ENCODE measurements around the gene DENND1B.

The DENND1B gene

DNA sequence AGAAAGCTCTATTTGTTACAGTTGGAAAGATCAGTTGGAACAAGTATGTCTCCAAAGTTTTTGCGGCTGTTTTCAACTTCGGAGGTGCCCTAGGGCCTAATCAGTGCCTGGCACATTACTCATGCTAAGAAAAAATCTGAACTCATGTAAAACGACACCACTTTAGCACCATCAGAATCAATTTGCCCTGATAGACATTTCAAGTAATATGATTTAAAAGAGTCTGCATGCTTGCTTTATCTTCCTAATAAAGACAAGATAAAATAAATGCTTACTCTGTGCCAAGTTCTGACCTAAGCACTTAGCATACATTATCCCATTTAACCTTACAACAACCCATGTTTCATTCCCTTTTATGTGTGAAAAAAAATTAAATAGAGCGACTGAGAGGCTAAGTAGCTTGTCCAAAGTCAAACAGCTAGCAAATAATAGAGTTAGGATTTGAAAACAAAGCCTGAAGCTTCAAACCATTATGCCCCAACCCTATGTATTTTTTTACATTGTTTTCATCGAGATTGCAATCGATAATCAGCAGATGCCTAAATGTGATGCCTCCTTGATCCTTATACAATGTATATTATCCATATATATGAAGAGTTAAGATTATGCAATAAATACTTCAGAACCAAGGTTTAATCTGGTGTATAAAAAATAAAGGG, 91.3 kb downstream of the DENND1B start (continued):
- no peak for TF ChIP-seq ZNF169 (tag by site-specific recombination; IDR thresholded peaks at IDR 0.05)
- peak; percentile 67; the same call in 1 of the 2 replicates for TF ChIP-seq TCF7L2 (IDR thresholded peaks at IDR 0.05; ENCODE audit: borderline replicate concordance, low read depth, low read length)
- no peak for TF ChIP-seq ZNF335 (tag by site-specific recombination; conservative IDR thresholded peaks at IDR 0.05)
- TF ChIP-seq, protein P1, sequence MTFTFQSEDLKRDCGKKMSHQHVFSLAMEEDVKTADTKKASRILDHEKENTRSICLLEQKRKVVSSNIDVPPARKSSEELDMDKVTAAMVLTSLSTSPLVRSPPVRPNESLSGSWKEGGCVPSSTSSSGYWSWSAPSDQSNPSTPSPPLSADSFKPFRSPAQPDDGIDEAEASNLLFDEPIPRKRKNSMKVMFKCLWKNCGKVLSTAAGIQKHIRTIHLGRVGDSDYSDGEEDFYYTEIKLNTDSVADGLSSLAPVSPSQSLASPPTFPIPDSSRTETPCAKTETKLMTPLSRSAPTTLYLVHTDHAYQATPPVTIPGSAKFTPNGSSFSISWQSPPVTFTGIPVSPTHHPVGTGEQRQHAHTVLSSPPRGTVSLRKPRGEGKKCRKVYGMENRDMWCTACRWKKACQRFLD (tag by site-specific recombination; IDR thresholded peaks at IDR 0.05) = no peak
- TF ChIP-seq, protein P2, sequence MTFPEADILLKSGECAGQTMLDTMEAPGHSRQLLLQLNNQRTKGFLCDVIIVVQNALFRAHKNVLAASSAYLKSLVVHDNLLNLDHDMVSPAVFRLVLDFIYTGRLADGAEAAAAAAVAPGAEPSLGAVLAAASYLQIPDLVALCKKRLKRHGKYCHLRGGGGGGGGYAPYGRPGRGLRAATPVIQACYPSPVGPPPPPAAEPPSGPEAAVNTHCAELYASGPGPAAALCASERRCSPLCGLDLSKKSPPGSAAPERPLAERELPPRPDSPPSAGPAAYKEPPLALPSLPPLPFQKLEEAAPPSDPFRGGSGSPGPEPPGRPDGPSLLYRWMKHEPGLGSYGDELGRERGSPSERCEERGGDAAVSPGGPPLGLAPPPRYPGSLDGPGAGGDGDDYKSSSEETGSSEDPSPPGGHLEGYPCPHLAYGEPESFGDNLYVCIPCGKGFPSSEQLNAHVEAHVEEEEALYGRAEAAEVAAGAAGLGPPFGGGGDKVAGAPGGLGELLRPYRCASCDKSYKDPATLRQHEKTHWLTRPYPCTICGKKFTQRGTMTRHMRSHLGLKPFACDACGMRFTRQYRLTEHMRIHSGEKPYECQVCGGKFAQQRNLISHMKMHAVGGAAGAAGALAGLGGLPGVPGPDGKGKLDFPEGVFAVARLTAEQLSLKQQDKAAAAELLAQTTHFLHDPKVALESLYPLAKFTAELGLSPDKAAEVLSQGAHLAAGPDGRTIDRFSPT (tag by site-specific recombination; IDR thresholded peaks at IDR 0.05) = no peak
- TF ChIP-seq ZNF514 (tag by site-specific recombination; IDR thresholded peaks at IDR 0.05) = no peak
- TF ChIP-seq ZBTB7A (tag by site-specific recombination; IDR thresholded peaks at IDR 0.05; ENCODE audit: low read depth) = no peak
- TF ChIP-seq ZNF626 (tag by site-specific recombination; IDR thresholded peaks at IDR 0.05) = no peak
- 0 out of 2 replicates have a peak, but pooled peaks have one; percentile 22 for TF ChIP-seq KLF8 (tag by site-specific recombination; IDR thresholded peaks at IDR 0.05)
- TF ChIP-seq ZNF529 (tag by site-specific recombination; IDR thresholded peaks at IDR 0.05; ENCODE audit: insufficient replicate concordance) = no peak
- TF ChIP-seq ZNF221 (tag by site-specific recombination; IDR thresholded peaks at IDR 0.05; ENCODE audit: borderline replicate concordance) = no peak
- no peak for TF ChIP-seq SP2 (tag by site-specific recombination; IDR thresholded peaks at IDR 0.05)
- peak; percentile 79 for TF ChIP-seq ZNF501 (tag by site-specific recombination; IDR thresholded peaks at IDR 0.05)
- no peak for TF ChIP-seq ZNF223 (tag by site-specific recombination; IDR thresholded peaks at IDR 0.05)
- TF ChIP-seq SALL2 (tag by site-specific recombination; IDR thresholded peaks at IDR 0.05; ENCODE audit: borderline replicate concordance) = no peak
- no peak for TF ChIP-seq ZNF175 (tag by site-specific recombination; IDR thresholded peaks at IDR 0.05)
- no peak for TF ChIP-seq ZNF776 (tag by site-specific recombination; IDR thresholded peaks at IDR 0.05; ENCODE audit: borderline replicate concordance)
- no peak for TF ChIP-seq ZNF791 (tag by site-specific recombination; IDR thresholded peaks at IDR 0.05)
- TF ChIP-seq ZNF510 (tag by site-specific recombination; IDR thresholded peaks at IDR 0.05; ENCODE audit: insufficient replicate concordance) = no peak
- TF ChIP-seq ZNF324 (tag by site-specific recombination; IDR thresholded peaks at IDR 0.05) = no peak
- TF ChIP-seq ZXDB (tag by site-specific recombination; IDR thresholded peaks at IDR 0.05) = peak; percentile 74
- peak; percentile 83 for TF ChIP-seq FEZF1 (tag by site-specific recombination; IDR thresholded peaks at IDR 0.05)
- TF ChIP-seq, protein P3, sequence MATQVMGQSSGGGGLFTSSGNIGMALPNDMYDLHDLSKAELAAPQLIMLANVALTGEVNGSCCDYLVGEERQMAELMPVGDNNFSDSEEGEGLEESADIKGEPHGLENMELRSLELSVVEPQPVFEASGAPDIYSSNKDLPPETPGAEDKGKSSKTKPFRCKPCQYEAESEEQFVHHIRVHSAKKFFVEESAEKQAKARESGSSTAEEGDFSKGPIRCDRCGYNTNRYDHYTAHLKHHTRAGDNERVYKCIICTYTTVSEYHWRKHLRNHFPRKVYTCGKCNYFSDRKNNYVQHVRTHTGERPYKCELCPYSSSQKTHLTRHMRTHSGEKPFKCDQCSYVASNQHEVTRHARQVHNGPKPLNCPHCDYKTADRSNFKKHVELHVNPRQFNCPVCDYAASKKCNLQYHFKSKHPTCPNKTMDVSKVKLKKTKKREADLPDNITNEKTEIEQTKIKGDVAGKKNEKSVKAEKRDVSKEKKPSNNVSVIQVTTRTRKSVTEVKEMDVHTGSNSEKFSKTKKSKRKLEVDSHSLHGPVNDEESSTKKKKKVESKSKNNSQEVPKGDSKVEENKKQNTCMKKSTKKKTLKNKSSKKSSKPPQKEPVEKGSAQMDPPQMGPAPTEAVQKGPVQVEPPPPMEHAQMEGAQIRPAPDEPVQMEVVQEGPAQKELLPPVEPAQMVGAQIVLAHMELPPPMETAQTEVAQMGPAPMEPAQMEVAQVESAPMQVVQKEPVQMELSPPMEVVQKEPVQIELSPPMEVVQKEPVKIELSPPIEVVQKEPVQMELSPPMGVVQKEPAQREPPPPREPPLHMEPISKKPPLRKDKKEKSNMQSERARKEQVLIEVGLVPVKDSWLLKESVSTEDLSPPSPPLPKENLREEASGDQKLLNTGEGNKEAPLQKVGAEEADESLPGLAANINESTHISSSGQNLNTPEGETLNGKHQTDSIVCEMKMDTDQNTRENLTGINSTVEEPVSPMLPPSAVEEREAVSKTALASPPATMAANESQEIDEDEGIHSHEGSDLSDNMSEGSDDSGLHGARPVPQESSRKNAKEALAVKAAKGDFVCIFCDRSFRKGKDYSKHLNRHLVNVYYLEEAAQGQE (tag by site-specific recombination; IDR thresholded peaks at IDR 0.05) = no peak
- TF ChIP-seq ZNF558 (tag by site-specific recombination; IDR thresholded peaks at IDR 0.05) = no peak
- TF ChIP-seq, protein P4, sequence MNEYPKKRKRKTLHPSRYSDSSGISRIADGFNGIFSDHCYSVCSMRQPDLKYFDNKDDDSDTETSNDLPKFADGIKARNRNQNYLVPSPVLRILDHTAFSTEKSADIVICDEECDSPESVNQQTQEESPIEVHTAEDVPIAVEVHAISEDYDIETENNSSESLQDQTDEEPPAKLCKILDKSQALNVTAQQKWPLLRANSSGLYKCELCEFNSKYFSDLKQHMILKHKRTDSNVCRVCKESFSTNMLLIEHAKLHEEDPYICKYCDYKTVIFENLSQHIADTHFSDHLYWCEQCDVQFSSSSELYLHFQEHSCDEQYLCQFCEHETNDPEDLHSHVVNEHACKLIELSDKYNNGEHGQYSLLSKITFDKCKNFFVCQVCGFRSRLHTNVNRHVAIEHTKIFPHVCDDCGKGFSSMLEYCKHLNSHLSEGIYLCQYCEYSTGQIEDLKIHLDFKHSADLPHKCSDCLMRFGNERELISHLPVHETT (tag by site-specific recombination; IDR thresholded peaks at IDR 0.05) = no peak
- TF ChIP-seq, protein P5, sequence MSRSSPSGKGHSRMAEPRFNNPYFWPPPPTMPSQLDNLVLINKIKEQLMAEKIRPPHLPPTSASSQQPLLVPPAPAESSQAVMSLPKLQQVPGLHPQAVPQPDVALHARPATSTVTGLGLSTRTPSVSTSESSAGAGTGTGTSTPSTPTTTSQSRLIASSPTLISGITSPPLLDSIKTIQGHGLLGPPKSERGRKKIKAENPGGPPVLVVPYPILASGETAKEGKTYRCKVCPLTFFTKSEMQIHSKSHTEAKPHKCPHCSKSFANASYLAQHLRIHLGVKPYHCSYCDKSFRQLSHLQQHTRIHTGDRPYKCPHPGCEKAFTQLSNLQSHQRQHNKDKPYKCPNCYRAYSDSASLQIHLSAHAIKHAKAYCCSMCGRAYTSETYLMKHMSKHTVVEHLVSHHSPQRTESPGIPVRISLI (tag by site-specific recombination; IDR thresholded peaks at IDR 0.05) = peak; percentile 75; the same call in 1 of the 2 replicates
